Activated naive CD8-positive, alpha-beta T cell (primary cell): ENCODE results near the gene USP8.
"Not testable (repeated sequence)": the region's sequence is repeated elsewhere in the genome, so short reads cannot be mapped to it uniquely, and the experiment has no call there.

Source experiments
- H3K27ac Mint-ChIP-seq: one replicate; pipeline ENCODE4 v1.8.0; 2021; ENCODE audit warnings: mixed read lengths
- H3K27me3 Mint-ChIP-seq: one replicate; pipeline ENCODE4 v1.8.0; 2021; ENCODE audit warnings: mixed read lengths
- H3K36me3 Mint-ChIP-seq: one replicate; pipeline ENCODE4 v1.8.0; 2021; ENCODE audit warnings: mixed read lengths
- H3K4me1 Mint-ChIP-seq: one replicate; pipeline ENCODE4 v1.8.0; 2021; ENCODE audit warnings: low read depth, mixed read lengths
- H3K4me3 Mint-ChIP-seq: one replicate; pipeline ENCODE4 v1.8.0; 2021; ENCODE audit warnings: mild to moderate bottlenecking, mixed read lengths
- H3K9me3 Mint-ChIP-seq: one replicate; pipeline ENCODE4 v1.8.0; 2021; ENCODE audit warnings: low read depth, mixed read lengths

USP8 gene

GRCh38 chr15:50487287-50487686 is 63.1 kb downstream of the USP8 start:
- Mint-ChIP-seq H3K9me3 (no peaks in the 10 kb centered on the region), H3K4me1 (peaks cover 9% of the 10 kb centered on the region), H3K27me3 (no peaks in the 10 kb centered on the region), H3K4me3 (no peak overlapping the region), H3K36me3 (peaks cover 16% of the 10 kb centered on the region), H3K27ac (peak overlapping the region; percentile 12)

DNA sequence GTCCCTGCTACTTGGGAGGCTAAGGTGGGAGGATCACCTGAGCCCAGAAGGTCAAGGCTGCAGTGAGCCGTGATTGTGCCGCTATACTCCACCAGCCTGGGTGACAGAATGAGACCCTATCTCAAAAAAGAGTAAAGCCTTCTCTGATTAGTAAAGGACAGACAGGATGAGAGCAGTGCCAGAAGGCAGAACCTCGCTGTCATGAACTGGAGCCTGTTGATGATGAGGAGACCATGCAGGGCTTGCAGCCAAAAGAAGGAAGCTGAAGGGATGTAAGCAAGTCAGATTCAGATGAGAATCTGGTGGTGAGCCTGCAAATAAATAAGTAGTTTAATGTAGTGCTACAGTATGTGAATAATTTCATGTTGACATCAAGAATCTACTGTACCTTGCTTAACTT is 69.4 kb downstream of the USP8 start:
- Mint-ChIP-seq H3K4me1 (no peaks in the 10 kb centered on the region), H3K9me3 (no peaks in the 10 kb centered on the region), H3K27ac (no peak overlapping the region), H3K36me3 (peaks cover 13% of the 10 kb centered on the region), H3K4me3 (no peak overlapping the region), H3K27me3 (no peaks in the 10 kb centered on the region)

DNA sequence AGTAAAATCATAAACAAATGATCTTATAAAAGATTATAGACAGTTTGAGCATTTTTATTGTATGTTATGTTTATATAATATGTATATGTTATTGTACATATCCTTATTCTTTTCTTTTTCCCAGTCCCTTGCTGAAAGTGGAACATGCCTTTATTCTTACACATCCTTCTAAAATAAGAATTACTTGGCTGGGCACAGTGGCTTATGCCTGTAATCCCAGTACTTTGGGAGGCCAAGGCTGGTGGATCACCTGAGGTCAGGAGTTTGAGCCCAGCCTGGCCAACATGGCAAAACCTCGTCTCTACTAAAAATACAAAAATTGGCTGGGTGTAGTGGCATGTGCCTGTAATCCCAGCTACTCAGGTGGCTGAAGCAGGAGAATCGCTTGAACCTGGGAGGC is 70.3 kb downstream of the USP8 start:
- H3K4me1 Mint-ChIP-seq, H3K27ac Mint-ChIP-seq: not testable (repeated sequence)
- H3K36me3 Mint-ChIP-seq = peaks cover 13% of the 10 kb centered on the region

GRCh38 chr15:50496692-50497091 is 72.5 kb downstream of the USP8 start:
- H3K27me3 Mint-ChIP-seq = no peaks in the 10 kb centered on the region
- H3K27ac Mint-ChIP-seq = no peak overlapping the region
- peaks cover 15% of the 10 kb centered on the region for H3K36me3 Mint-ChIP-seq

More for the DNA sequence above, 70.3 kb downstream of the USP8 start:
- not testable (repeated sequence) for H3K27me3 Mint-ChIP-seq, H3K9me3 Mint-ChIP-seq, H3K4me3 Mint-ChIP-seq

DNA sequence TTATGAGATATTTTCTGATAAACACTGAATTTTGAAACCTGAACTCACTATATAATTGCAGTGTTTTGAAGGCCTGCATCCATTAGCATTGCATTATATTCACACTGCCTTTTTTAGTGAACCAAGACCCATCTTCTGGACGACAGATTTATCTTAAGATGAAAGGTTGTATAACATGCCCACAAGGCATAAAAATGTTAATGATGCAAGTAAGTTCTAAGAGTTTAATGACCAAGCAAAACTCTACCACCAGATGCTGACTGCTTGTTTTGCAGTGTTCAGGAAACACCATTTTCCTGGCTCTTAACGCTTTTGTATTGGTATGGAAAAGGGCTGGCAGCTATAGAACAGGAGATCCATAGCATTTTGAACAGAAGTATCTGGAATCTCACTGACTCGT is 76.1 kb downstream of the USP8 start:
- Mint-ChIP-seq H3K27ac (no peak overlapping the region), H3K27me3 (no peaks in the 10 kb centered on the region), H3K36me3 (peaks cover 16% of the 10 kb centered on the region), H3K4me1 (no peaks in the 10 kb centered on the region), H3K9me3 (no peaks in the 10 kb centered on the region), H3K4me3 (no peak overlapping the region)

More at GRCh38 chr15:50496692-50497091, 72.5 kb downstream of the USP8 start:
- Mint-ChIP-seq H3K9me3 (no peaks in the 10 kb centered on the region), H3K4me1 (no peaks in the 10 kb centered on the region), H3K4me3 (no peak overlapping the region)

- no peak overlapping the region for H3K4me3 Mint-ChIP-seq
- peaks cover 12% of the 10 kb centered on the region for H3K36me3 Mint-ChIP-seq
- no peaks in the 10 kb centered on the region for H3K27me3 Mint-ChIP-seq
- H3K9me3 Mint-ChIP-seq = no peaks in the 10 kb centered on the region
- no peaks in the 10 kb centered on the region for H3K4me1 Mint-ChIP-seq
- H3K27ac Mint-ChIP-seq = no peak overlapping the region
These were observed 77.6 kb downstream of the USP8 start for GRCh38 chr15:50501815-50502214.

GRCh38 chr15:50503144-50503543 is 78.9 kb downstream of the USP8 start:
- Mint-ChIP-seq H3K9me3 (no peaks in the 10 kb centered on the region), H3K4me1 (no peaks in the 10 kb centered on the region), H3K27ac (no peak overlapping the region), H3K27me3 (no peaks in the 10 kb centered on the region), H3K4me3 (no peak overlapping the region), H3K36me3 (peaks cover 11% of the 10 kb centered on the region)

DNA sequence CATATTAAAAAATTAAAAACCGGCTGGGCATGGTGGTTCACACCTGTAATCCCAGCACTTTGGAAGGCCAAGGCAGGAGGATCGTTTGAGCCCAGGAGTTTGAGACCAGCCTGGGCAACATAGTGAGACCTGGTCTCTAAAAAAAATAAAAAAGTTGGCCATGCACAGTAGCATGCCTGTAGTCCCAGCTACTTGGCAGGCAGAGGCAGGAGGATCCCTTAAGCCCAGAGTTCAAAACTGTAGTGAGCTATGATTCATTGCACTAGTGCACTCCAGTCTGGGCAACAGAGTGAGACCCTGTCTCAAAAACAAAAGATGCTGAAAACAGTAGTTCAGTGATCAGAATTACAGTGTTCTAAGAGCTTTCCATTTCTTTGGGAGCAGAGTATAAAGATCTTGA is 81.5 kb downstream of the USP8 start:
- H3K9me3 Mint-ChIP-seq, H3K27me3 Mint-ChIP-seq, H3K4me1 Mint-ChIP-seq, H3K36me3 Mint-ChIP-seq, H3K27ac Mint-ChIP-seq, H3K4me3 Mint-ChIP-seq: not testable (repeated sequence)

- H3K4me3 Mint-ChIP-seq = no peak overlapping the region
- H3K36me3 Mint-ChIP-seq = peaks cover 9% of the 10 kb centered on the region
- no peaks in the 10 kb centered on the region for H3K4me1 Mint-ChIP-seq
- H3K27ac Mint-ChIP-seq = no peak overlapping the region
- H3K9me3 Mint-ChIP-seq = no peaks in the 10 kb centered on the region
- no peaks in the 10 kb centered on the region for H3K27me3 Mint-ChIP-seq
These were observed 81.9 kb downstream of the USP8 start for GRCh38 chr15:50506121-50506520.

DNA sequence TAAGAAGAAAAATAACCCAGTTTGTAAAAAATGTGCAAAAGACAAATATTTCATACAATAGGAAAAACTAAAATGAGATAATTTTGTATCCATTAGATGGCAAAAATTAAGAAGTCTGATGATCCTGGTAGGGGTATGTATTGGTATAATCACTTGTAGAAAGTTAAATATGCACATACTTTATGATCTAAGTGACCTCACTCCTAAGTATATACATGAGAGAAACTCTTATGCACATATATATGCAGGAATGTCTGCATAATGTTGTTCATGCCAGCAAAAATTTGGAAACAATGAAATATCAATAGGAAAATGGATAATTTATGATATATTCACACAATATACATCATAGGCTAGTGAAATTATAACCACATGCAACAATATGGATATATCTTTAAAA is 88.8 kb downstream of the USP8 start:
- H3K4me3 Mint-ChIP-seq = no peak overlapping the region

GRCh38 chr15:50519740-50520425 is 95.7 kb downstream of the USP8 start:
- peaks cover 3% of the 10 kb centered on the region for H3K9me3 Mint-ChIP-seq
- no peaks in the 10 kb centered on the region for H3K4me1 Mint-ChIP-seq
- no peak overlapping the region for H3K4me3 Mint-ChIP-seq
- no peak overlapping the region for H3K27ac Mint-ChIP-seq
- peaks cover 7% of the 10 kb centered on the region for H3K36me3 Mint-ChIP-seq
- no peaks in the 10 kb centered on the region for H3K27me3 Mint-ChIP-seq

More for the DNA sequence above, 88.8 kb downstream of the USP8 start:
- no peak overlapping the region for H3K27ac Mint-ChIP-seq
- no peaks in the 10 kb centered on the region for H3K27me3 Mint-ChIP-seq
- peaks cover 3% of the 10 kb centered on the region for H3K9me3 Mint-ChIP-seq
- H3K4me1 Mint-ChIP-seq = no peaks in the 10 kb centered on the region
- peaks cover 6% of the 10 kb centered on the region for H3K36me3 Mint-ChIP-seq

- H3K27me3 Mint-ChIP-seq = no peaks in the 10 kb centered on the region
- peaks cover 2% of the 10 kb centered on the region for H3K36me3 Mint-ChIP-seq
- H3K27ac Mint-ChIP-seq = no peak overlapping the region
- no peaks in the 10 kb centered on the region for H3K4me1 Mint-ChIP-seq
- H3K9me3 Mint-ChIP-seq = no peaks in the 10 kb centered on the region
- H3K4me3 Mint-ChIP-seq = no peak overlapping the region
These were observed 99.6 kb downstream of the USP8 start for GRCh38 chr15:50523851-50524251.

DNA sequence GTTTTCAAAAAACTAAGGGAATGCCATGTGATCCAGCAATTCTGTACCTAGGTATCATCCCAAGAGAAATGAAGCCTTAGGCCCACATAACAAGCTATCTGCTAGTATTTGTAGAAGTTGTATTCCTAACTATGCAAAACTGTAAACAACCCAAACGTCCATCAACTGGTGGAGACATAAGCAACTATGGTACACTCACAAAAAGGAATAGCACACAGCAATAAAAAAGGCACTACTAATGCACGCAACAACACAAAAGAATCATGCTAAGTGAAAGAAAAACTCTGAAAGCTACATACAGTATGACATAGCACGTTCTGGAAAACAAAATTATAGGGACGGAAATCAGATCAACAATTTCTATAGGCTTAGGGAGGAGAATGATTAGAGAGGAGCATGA is 107.0 kb downstream of the USP8 start:
- H3K9me3 Mint-ChIP-seq = peaks cover 3% of the 10 kb centered on the region
- H3K27ac Mint-ChIP-seq = no peak overlapping the region
- no peaks in the 10 kb centered on the region for H3K4me1 Mint-ChIP-seq
- peaks cover 2% of the 10 kb centered on the region for H3K27me3 Mint-ChIP-seq
- H3K4me3 Mint-ChIP-seq = no peak overlapping the region
- peaks cover 5% of the 10 kb centered on the region for H3K36me3 Mint-ChIP-seq

DNA sequence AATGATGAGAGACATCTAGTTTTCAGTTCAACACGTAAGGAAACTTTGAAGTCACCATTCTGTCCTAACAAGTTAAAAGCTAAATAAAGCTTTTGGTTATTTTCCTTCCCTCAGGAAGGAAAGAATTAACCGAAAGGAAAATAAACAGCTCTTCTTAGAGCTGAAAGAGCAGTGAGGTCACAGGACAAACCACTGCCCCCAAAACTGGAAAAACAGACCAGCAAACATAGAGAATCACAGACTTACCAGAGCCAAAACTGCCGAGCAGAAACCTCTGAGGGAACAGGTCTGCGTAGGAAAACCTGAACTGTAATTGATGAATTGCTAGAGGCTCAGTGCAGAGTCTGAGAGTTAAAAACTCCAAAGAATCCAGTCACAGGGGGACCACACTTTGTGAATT is 107.6 kb downstream of the USP8 start:
- H3K27ac Mint-ChIP-seq = no peak overlapping the region
- peaks cover 5% of the 10 kb centered on the region for H3K36me3 Mint-ChIP-seq
- H3K4me1 Mint-ChIP-seq = no peaks in the 10 kb centered on the region
- peaks cover 3% of the 10 kb centered on the region for H3K9me3 Mint-ChIP-seq
- peaks cover 2% of the 10 kb centered on the region for H3K27me3 Mint-ChIP-seq
- no peak overlapping the region for H3K4me3 Mint-ChIP-seq

- Mint-ChIP-seq H3K9me3 (no peaks in the 10 kb centered on the region), H3K4me1 (no peaks in the 10 kb centered on the region), H3K4me3 (no peak overlapping the region), H3K27me3 (peaks cover 2% of the 10 kb centered on the region), H3K36me3 (no peaks in the 10 kb centered on the region), H3K27ac (no peak overlapping the region)
These were observed 118.6 kb downstream of the USP8 start for GRCh38 chr15:50542887-50543210.

GRCh38 chr15:50543556-50543955 is 119.4 kb downstream of the USP8 start:
- H3K36me3 Mint-ChIP-seq = no peaks in the 10 kb centered on the region
- H3K4me3 Mint-ChIP-seq = no peak overlapping the region
- no peaks in the 10 kb centered on the region for H3K4me1 Mint-ChIP-seq
- no peaks in the 10 kb centered on the region for H3K9me3 Mint-ChIP-seq
- H3K27ac Mint-ChIP-seq = no peak overlapping the region
- peaks cover 2% of the 10 kb centered on the region for H3K27me3 Mint-ChIP-seq
